ENCODE measurements around the gene GRAMD1A. TPM values are rescaled to one million over a fixed set of nuclear protein-coding genes. Genes with fewer than 3 reads are reported as not detected.

Gene GRAMD1A
- polyA plus RNA-seq, 1 donor from 2014 or later: 19.0 TPM

DNA sequence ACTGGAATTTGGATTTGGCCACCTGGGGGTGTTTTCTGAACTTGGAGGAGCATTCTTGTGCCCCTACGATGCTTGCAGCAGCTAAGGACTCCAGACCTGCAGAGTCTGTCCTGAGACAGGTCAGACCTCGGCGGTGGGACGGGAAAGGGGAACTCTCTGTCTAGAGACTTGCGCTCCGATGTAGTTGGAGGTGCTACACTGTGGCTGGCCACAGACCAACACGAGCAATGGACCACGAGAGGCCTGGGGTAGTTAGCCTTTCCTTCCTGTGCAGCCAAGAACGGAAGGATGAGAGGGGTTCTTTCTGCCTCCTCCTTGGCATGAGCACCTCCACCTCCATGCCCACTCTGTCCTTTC, 5.9 kb upstream of the GRAMD1A start:
- H3K9me3 ChIP-seq (ENCODE audit: low read length): no peaks in the 10 kb centered on the region
- H3F3A ChIP-seq (ENCODE audit: insufficient read depth, low read length, poor library complexity, severe bottlenecking): no peaks in the 10 kb centered on the region
- no peaks in the 10 kb centered on the region for H3K27me3 ChIP-seq (ENCODE audit: insufficient read depth, low read depth, low read length)
- no peaks in the 10 kb centered on the region for H3K36me3 ChIP-seq (ENCODE audit: insufficient read depth, low read length)
- no peak overlapping the region for H3K9ac ChIP-seq (ENCODE audit: low read length)
- no peak overlapping the region for H3K4me3 ChIP-seq (ENCODE audit: low read length)
- TF ChIP-seq POLR2AphosphoS5 (IDR thresholded peaks at IDR 0.05) (no peak), MXI1 (conservative IDR thresholded peaks at IDR 0.05; ENCODE audit: poor library complexity, severe bottlenecking) (no peak), EZH2 (IDR thresholded peaks at IDR 0.05; ENCODE audit: borderline replicate concordance, insufficient read depth, low read length, poor library complexity, severe bottlenecking) (no peak), TAF1 (IDR thresholded peaks at IDR 0.05; ENCODE audit: low read depth) (no peak), RAD21 (conservative IDR thresholded peaks at IDR 0.05) (no peak), EP300 (conservative IDR thresholded peaks at IDR 0.05; ENCODE audit: poor library complexity, severe bottlenecking) (no peak), SMC3 (conservative IDR thresholded peaks at IDR 0.05; ENCODE audit: poor library complexity) (no peak)
- TF ChIP-seq, protein P1, sequence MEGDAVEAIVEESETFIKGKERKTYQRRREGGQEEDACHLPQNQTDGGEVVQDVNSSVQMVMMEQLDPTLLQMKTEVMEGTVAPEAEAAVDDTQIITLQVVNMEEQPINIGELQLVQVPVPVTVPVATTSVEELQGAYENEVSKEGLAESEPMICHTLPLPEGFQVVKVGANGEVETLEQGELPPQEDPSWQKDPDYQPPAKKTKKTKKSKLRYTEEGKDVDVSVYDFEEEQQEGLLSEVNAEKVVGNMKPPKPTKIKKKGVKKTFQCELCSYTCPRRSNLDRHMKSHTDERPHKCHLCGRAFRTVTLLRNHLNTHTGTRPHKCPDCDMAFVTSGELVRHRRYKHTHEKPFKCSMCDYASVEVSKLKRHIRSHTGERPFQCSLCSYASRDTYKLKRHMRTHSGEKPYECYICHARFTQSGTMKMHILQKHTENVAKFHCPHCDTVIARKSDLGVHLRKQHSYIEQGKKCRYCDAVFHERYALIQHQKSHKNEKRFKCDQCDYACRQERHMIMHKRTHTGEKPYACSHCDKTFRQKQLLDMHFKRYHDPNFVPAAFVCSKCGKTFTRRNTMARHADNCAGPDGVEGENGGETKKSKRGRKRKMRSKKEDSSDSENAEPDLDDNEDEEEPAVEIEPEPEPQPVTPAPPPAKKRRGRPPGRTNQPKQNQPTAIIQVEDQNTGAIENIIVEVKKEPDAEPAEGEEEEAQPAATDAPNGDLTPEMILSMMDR (IDR thresholded peaks at IDR 0.05; ENCODE audit: poor library complexity, severe bottlenecking): no peak
- TF ChIP-seq, protein P2, sequence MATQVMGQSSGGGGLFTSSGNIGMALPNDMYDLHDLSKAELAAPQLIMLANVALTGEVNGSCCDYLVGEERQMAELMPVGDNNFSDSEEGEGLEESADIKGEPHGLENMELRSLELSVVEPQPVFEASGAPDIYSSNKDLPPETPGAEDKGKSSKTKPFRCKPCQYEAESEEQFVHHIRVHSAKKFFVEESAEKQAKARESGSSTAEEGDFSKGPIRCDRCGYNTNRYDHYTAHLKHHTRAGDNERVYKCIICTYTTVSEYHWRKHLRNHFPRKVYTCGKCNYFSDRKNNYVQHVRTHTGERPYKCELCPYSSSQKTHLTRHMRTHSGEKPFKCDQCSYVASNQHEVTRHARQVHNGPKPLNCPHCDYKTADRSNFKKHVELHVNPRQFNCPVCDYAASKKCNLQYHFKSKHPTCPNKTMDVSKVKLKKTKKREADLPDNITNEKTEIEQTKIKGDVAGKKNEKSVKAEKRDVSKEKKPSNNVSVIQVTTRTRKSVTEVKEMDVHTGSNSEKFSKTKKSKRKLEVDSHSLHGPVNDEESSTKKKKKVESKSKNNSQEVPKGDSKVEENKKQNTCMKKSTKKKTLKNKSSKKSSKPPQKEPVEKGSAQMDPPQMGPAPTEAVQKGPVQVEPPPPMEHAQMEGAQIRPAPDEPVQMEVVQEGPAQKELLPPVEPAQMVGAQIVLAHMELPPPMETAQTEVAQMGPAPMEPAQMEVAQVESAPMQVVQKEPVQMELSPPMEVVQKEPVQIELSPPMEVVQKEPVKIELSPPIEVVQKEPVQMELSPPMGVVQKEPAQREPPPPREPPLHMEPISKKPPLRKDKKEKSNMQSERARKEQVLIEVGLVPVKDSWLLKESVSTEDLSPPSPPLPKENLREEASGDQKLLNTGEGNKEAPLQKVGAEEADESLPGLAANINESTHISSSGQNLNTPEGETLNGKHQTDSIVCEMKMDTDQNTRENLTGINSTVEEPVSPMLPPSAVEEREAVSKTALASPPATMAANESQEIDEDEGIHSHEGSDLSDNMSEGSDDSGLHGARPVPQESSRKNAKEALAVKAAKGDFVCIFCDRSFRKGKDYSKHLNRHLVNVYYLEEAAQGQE (IDR thresholded peaks at IDR 0.05; ENCODE audit: borderline replicate concordance): no peak
- no peak overlapping the region for H3K27ac ChIP-seq (ENCODE audit: low read length)
- H3K79me2 ChIP-seq (replicated peaks; ENCODE audit: insufficient read depth, low read length): peaks cover under 1% of the 10 kb centered on the region
- no peaks in the 10 kb centered on the region for H3K9me2 ChIP-seq (ENCODE audit: insufficient read depth, low read length)
- no peaks in the 10 kb centered on the region for H4K20me1 ChIP-seq (ENCODE audit: insufficient read depth)
- H3K4me2 ChIP-seq (ENCODE audit: low read length): no peak overlapping the region
- no peak overlapping the region for H2AFZ ChIP-seq (ENCODE audit: low read depth, low read length)

DNA sequence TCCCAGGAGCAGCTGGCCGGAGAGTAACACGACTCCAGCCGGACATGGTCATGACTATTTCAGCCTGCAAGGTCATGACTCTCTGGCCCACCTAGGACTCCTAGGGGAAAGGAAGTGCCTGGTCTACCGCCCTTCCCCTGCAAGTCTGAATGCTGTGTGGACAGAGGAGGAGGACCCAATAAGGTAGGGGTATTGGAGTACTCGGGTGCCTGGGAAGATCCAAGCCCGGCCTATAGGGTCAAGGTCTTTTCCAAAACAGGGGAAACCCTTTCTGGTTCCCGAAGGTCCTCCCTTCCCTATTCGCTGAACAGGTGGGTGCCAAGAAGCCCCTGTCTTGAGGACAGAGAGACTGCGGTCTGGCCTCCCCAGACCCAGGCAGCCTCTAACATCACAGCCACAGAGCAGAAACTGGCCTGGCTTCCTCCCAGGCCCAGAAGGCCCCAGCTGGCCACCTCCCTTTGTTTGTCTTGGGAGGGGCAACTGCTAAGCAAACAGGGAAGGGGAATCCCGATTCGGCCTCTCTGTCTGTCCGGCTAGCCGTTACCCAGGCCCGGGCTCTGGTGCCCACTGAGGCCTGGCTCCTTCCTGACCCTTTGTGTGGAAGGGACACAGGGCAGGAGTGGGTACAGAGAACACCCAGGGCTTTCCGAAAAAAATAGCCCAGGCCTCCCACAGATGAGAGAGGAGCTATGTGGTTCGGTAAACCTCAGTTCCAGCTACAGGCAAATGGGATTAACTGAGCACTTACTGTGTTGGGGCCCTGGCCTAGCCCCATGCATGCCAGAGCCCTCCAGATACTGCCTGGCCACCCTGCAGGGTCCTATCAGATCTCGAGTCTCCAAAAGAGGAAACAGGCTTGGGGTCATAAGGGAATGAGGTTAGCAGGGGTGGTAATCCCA, 5.2 kb upstream of the GRAMD1A start:
- Histone ChIP-seq H4K20me1 (ENCODE audit: insufficient read depth) (no peaks in the 10 kb centered on the region), H3K9me3 (ENCODE audit: low read length) (no peaks in the 10 kb centered on the region), H3K36me3 (ENCODE audit: insufficient read depth, low read length) (no peaks in the 10 kb centered on the region), H3K79me2 (replicated peaks; ENCODE audit: insufficient read depth, low read length) (peaks cover 7% of the 10 kb centered on the region), H3K9me2 (ENCODE audit: insufficient read depth, low read length) (no peaks in the 10 kb centered on the region), H3K9ac (ENCODE audit: low read length) (no peak overlapping the region), H3K4me2 (ENCODE audit: low read length) (no peak overlapping the region), H3K27ac (ENCODE audit: low read length) (no peak overlapping the region), H3F3A (ENCODE audit: insufficient read depth, low read length, poor library complexity, severe bottlenecking) (no peaks in the 10 kb centered on the region), H3K4me3 (ENCODE audit: low read length) (no peak overlapping the region), H3K27me3 (ENCODE audit: insufficient read depth, low read depth, low read length) (no peaks in the 10 kb centered on the region), H2AFZ (ENCODE audit: low read depth, low read length) (no peak overlapping the region)
- TF ChIP-seq POLR2AphosphoS5 (IDR thresholded peaks at IDR 0.05): no peak
- TF ChIP-seq EZH2 (IDR thresholded peaks at IDR 0.05; ENCODE audit: borderline replicate concordance, insufficient read depth, low read length, poor library complexity, severe bottlenecking): no peak
- TF ChIP-seq, protein P2 (IDR thresholded peaks at IDR 0.05; ENCODE audit: borderline replicate concordance): no peak
- no peak for TF ChIP-seq SMC3 (conservative IDR thresholded peaks at IDR 0.05; ENCODE audit: poor library complexity)
- no peak for TF ChIP-seq RAD21 (conservative IDR thresholded peaks at IDR 0.05)
- TF ChIP-seq, protein P1 (IDR thresholded peaks at IDR 0.05; ENCODE audit: poor library complexity, severe bottlenecking): no peak
- TF ChIP-seq MXI1 (conservative IDR thresholded peaks at IDR 0.05; ENCODE audit: poor library complexity, severe bottlenecking): no peak
- TF ChIP-seq EP300 (conservative IDR thresholded peaks at IDR 0.05; ENCODE audit: poor library complexity, severe bottlenecking): no peak
- TF ChIP-seq TAF1 (IDR thresholded peaks at IDR 0.05; ENCODE audit: low read depth): no peak

Measured in neural cell (in vitro differentiated cells).